Raji (cell line): ENCODE data around the gene NECTIN4.

ENCODE experiments used
- POLR2A ChIP-seq: IDR thresholded peaks from 2 replicates; pipeline ENCODE4 v1.6.1; 2011; ENCODE audit warnings: low read depth, low read length, control low read depth; ENCODE audit not compliant: insufficient read depth

Gene NECTIN4

DNA sequence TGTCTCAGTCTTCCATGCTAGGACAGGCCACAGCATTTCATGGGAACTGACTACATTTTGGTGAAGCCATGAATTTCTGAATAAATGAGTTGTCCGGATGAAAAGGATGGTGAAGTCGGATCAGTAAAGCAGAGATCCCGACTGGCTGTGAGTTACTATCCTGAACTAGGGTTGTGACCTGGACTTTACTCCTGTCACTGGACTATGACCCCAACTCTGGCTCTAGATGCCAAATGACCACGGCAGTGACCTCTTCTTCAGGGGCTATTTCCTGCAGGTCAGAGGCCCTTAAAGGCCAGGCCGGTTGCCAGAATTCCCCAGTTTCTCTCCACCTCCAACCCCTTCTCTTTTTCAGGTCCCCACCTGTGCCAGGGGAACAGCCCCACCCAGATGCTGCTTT lies 1.7 kb upstream of the NECTIN4 start:
- no peak for TF ChIP-seq POLR2A

DNA sequence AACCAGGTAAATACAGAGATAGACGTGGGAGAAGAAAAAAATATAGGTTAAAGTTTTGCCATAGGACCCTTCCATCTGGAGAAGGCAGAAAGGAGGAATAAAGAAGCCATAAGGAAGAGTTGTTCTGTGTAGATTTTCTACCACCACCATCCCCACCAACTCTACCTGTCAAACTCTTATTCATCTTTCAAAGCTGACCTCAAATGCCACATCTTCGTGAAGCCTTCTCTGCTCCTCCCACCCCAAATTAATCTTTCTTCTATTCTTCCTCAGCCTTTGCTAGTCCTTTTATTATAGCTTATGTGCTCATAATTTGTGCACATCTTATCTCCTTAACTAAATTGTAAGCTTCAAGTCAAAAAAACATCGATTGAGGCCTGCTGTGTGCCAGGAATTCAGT lies 1.3 kb upstream of the NECTIN4 start:
- TF ChIP-seq POLR2A = no peak

DNA sequence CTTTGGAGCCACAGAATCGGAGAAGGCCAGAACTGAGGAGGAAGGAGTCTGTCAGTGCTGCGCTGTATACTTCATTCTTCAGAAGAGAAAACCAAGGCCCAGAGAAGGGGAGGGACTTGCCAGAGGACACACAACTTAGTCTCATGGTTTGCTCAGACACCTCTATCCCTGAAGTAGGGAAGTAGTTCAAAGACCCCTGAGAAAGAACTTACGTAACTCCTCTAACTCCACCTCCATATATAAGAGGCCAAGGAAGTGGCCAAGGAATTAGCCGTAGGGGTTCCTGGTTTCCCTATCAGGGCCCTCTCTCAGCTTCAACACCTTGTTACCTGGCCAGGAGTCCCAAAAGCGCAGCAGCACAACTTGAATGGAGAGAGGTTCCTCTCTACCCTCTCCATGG lies 580 bp upstream of the NECTIN4 start:
- no peak for TF ChIP-seq POLR2A

DNA sequence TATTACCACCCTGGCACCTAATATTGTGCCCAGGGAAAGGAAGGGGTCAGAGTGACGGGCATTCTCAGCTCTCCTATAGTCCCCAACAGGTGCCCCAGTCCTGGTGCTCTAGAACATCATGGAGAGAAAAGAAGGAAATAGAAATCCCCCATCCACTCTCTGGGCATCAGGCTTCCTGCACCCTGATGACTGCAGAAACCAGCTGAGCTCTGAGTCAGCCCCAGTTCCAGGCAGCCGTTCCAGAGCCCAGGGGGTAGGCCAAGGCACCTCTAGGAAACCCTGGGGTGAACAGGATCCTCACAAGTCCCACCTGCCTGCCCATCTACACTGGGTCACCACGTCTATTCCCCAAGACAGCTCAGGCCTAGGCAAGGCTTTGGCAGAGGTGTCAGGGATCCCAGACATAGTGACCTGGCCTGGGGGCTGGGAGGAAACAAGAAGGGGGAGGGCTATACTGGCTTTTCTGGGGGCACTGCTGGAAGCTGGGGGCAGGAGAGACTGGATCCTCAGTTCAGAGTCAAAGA lies 709 bp downstream of the NECTIN4 start:
- no peak for TF ChIP-seq POLR2A

DNA sequence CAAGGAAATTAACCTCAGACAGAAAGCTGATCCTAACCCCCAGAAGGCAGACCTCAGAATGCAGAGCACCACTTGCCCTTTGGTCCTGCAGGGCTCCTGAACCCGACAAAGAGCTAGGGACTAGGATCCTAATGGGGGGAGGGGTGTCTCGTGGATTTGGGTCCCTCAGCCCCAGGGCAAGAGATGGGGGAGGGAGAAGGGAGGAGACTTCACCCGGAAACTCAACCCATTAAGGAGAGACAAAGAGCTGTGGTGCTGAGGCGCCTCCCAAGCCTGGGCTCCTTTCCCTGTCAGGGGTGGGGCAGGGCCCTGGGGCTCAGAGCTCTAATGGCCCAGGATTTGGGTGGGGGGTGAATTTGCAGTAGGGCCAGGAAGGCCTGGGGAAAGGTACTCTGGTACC lies 2.9 kb downstream of the NECTIN4 start:
- TF ChIP-seq POLR2A = no peak

DNA sequence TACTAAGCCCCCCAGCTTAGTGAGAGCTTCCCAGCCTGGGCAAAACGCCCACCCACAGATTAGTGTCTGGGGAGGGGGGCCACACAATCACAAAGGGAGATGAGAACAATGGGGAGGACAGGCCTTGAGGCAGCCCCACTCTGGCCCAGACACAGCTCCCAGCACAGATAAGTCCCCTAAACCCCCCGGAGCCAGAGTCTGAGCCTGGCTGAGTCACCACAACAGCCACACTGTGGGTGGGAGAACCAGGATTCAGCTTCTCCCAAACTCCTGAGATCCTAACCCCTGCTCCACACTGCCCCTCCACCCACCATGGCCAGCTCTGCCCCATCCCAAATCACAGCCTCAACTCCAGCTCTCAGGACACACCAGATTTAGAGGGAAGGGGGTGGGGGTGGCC lies 4.2 kb downstream of the NECTIN4 start:
- TF ChIP-seq POLR2A = no peak

DNA sequence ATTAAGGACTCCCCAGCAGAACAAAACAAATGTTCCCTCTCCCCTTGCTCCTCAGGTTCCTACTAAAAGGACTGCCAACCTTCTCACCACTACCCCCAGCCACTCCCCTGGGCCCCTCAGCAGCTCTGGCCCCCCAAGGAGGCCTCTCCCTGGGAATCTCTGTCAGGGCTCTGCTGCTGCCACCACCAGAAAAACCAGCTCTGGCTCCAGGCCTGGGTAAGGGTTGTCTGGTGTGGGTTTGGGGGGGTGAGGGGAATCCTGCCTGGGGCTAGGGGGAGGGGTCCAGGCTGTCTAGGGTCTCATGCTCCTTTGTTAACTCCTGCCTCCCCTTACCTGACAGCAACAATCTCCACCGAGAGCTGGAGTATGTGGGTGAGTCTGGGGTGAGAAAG lies 4.8 kb downstream of the NECTIN4 start:
- no peak for TF ChIP-seq POLR2A

DNA sequence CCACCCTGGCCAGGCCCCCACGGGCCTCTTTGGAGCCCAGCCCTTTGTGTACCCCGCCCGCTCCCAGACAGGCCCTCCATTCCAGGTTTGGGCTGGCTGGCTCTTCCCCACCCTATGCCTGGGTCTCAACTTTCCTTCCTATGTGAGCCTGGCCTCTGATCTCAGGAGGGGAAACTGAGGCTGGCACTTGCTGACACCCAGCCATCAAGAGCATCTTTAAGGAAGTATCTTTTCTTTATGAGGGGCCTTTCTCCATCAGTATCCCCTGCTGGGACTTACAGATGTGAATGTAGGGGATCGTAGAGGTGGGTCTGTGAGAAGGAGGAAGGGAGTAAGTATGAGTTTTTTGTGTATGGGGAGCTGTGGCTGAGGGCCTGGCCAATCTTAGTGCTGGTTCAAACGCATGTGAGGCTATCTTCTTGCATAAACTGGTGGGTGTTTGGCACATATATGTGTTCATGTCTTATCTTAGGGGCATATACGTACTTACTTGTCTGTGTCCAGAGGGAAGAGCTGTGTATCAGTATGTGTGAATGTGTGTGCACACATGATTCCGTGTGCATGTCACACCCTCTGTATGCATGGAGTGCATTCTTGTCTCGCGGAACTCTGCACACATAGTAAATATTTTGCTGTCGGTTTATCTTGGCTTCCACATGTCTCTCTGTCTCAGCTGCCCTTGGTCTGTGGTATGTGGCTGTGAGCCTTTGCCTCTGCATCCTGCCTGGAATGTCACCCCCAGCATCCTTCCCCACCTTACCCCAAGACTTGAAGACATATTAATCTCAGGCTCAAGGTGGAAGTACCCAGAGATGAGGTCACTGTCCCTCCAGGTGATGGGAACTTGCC lies 5.4 kb downstream of the NECTIN4 start:
- no peak for TF ChIP-seq POLR2A

DNA sequence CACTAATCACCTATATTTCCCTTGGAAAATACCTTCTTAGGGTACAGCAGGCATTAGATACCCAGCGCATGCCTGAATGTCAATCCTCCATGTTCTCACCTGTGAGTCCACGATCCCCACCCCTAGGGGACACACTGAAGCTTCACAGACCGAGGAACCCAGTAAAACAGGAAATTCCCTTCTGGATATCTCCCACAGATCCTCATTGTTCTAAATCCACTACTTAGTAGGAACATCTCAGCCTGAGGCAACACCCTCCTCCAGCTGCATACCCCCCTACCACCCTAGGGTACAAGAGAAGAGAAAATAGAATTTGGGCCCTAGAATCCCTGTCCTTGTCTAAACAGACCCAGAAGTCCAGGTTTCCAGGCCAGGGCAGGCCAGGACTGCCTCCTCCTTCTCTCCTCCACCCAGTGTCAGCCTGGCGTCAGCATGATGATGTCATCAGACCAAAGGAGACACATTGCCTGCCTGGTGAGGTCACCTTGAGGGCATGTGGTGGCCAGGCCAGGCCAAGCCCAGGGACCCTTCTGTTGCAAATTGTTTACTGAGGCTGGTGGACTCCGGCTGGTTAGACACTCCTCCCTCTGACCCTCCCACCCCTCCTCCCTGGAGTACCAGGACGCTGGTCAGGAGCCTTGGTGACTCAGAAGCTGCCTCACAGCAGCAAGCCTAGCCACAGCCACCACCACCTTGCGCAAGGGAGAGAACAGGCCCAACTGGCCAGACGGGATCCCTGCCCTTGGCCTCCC lies 6.2 kb downstream of the NECTIN4 start:
- TF ChIP-seq POLR2A = no peak

DNA sequence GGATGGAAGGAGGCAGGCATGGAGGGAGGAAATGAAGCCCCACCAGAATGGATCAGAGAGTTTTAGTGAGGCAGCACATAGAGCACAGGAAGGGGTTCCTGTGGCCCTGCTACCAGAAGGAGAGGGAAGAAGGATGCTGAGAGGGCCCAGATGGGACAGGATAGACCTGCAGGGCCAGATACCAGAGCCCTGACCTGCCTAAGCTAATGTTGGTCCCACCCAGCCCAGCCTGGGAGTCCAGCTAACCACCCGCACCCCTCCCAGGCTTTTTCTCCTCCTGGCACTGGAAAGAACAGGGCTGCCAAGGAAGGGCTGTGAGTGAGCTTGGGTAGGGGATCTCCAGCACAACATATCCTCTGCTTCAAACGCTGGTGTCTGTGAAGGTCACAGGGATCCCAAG lies 6.9 kb downstream of the NECTIN4 start:
- TF ChIP-seq POLR2A = no peak

DNA sequence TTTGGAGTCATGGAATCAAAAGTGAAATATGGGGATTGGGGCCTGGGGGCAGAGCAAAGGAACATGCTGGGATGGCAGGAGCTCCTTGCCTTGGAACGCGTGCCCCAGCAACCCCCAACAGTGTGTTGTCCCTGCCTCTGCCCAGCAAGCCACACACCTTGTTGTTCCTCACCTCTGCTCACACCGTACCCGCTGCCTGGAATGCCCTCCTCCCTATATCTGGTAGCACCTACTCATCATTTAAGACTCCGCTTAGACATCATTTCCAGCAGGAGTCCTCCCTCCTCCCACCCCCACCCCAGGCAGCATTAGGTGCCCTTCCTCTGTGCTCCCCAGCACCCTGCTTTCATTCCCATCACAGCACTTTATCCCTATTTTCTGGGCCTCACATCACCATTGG lies 7.8 kb downstream of the NECTIN4 start:
- TF ChIP-seq POLR2A = no peak

DNA sequence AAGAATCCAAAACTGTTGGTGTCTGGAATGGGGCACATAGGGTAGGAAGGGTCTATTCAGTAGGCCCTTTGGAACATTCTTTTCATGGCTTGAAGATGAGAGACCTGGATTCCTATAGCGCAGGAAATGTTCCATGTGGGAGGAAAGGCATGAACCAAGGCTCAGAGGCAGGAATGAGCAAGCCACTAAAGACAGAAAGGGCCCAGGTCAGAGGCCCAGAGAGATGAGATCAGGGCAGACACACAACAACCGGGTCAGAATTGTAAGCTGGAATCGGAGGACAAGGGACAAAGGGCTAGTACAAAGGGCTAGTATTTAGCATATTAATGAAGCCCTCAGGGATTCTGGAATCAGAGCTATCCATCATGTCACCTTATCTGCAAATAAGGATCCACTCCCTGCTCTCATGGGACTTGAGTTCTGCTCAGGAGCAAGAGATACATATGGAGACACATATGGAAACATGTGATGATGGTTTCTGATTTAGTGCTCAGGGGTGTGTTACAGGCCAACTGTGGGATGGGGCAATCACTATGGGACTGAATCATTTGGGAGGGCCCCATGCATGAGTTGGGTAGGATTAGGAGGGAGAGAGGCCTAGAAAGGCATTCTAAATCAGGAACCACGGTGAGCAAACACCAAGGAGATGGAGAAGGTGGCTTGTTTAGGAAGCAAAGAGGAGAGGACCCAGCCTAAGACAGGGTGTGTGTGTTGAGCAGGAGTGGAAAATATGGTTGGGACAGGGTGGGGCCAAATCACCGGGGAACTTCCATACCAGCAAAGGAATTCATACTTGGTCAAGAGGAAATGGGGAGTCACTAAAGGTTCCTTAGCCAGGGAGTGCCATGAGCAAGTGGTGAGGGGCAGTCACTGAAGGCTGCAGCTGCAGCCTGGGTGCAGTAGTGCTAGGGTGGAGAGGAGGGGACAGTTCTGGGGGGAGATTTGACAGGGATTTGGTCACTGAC lies 8.6 kb downstream of the NECTIN4 start:
- TF ChIP-seq POLR2A = no peak

DNA sequence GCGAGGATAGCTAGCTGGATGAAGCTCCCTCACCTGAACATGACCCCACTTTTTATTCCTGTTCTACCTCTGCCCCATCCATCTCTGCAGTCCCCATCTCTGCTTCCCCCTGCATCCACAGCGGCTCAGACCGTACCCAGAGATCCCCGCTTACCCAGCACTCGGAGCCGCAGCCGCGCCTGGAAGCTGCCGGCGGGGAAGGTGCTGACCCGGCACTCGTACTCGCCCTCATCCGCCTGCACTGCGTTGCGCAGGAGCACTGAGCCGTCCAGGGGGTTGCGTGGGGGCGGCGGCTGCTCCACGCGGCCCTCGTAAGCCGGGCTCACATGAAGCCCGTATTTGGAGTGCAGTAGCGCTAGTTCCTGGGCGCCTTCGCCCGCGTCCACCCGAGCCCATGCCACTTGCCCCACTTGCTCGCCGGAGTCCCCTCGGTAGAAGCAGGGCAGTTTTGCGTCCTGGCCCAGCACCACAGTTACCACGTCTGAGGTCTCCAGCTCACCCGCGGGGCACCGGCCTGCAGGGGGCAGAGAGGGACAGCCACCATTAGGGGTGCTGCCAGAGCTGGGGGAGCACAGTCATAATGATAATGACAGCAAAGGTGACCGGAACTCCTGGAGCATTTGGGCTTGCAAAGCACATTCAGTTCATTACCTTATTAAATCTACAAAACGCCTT lies 9.8 kb downstream of the NECTIN4 start:
- no peak for TF ChIP-seq POLR2A

DNA sequence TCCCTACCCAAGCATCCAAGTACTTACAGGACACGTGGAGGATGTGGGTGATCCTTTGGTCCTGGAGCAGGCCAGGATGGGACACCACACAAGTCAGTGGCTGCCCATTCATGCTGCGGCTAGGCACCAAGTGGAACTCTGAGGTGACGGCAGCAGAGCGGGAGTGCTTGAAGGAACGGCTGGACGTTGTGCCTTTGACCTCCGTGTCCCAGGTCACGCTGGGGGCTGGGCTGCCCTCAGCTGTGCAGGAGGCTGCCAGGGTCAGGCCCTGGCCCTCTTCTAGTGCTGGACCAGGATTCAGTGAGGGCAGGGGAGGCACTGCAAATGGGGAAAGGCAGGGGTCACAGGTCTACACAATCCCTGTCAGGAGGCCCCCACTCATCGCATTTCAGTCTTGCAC lies 11.9 kb downstream of the NECTIN4 start:
- no peak for TF ChIP-seq POLR2A
